ENCODE results near the gene KCNH2.
A peak's percentile ranks its signal among the peaks of the same experiment; 100 is the strongest.

KCNH2 gene

DNA sequence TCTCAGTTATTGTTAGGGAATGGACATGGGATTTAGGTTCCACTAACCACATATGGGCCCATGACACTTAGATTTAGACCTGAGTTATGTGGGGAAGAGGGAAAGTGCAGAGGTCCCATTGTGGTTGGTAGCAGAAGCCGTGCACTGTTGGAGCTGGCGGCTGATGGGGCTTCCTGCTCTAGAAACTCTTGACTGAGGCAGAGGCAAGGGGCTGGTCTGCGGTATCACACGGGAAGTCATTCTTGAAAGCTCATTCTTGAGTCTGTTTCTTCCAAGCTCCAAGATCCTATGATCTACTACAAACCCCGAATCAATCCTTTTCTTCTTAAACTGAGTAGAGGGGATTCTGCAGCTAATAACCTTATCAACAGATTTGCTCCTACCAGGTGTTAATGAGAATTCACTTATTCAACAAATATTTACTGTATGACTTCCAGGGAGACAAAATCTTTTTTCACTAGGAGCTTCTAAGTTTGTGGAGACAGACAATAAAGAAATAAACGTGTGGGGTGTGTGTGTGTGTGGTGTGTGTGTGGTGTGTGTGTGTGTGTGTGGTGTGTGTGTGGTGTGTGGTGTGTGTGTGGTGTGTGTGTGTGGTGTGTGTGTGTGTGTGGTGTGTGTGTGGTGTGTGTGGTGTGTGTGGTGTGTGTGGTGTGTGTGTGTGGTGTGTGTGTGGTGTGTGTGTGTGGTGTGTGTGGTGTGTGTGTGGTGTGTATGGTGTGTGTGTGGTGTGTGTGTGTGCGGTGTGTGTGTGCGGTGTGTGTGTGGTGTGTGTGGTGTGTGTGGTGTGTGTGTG, 68.7 kb downstream of the KCNH2 start:
- TF ChIP-seq CTCF (conservative IDR thresholded peaks at IDR 0.05; ENCODE audit: low read depth, low read length): no peak
- no peak overlapping the region for H3K4me3 ChIP-seq (ENCODE audit: low read length)

DNA sequence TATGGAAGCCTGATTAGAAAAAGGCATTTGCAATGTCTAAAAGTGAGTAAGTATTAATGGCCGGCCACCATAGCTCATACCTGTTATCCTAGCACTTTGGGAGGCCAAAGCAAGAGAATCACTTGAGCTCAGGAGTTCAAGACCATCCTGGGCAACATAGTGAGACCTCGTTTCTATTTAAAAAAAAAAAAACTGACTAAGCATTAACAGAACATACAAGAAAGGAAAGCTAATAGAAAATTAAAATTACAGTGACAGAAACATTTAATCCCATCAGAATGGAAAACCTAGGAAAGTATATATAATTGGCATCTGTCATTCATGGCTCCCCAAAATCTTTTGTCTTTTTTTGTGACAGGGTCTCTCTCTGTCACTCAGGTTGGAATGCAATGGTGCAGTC, 69.9 kb downstream of the KCNH2 start:
- H3K4me3 ChIP-seq (ENCODE audit: low read length): no peak overlapping the region
- TF ChIP-seq CTCF (conservative IDR thresholded peaks at IDR 0.05; ENCODE audit: low read depth, low read length): no peak
- no peak for DNase-seq (ENCODE audit: low read depth)

More for the DNA sequence above, 68.7 kb downstream of the KCNH2 start:
- DNase-seq (ENCODE audit: low read depth): no peak

DNA sequence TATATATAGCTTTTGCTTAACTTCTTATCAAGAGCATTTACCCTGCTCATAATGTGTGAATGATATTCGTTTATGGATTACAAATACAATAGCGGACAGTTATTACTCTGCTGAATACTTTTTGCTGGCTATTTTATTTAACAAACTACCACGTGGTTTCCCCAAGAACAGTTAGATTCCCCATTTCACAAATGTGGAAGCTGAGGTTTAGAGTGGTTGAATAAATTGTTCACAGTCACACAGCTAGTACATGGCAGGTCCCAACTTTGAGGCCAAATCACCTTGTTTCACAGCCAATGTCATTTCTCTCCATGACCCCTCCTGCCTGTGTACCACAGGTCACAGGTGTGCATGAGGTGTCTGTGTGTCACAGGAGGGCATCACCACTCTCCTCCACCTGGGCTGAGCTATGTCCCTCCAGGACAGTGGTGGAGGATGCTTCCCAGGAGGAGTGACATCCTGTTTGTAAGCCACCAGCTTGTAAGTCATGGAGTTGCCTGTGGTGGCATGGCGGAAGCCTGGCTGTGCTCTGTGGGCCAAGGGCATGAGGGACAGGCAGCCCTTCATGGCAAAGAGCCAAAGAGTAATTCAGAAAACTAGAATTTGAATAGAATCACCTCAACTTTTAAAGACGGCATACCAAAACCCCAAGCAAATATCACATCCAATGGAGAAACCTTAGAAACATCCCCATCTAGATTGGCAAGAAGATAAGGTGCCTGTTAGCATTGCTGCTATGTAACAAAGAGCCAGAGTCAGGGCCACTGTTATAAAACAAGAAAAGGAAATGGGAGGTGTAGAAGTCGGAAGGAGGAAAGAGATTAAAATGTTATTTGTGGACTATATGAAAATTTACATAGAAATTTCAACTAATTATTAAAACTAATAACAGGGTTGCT, 73.9 kb downstream of the KCNH2 start:
- no peak for TF ChIP-seq CTCF (conservative IDR thresholded peaks at IDR 0.05; ENCODE audit: low read depth, low read length)

GRCh38 chr7:150903606-150904005, 74.5 kb downstream of the KCNH2 start:
- peak; percentile 81 for DNase-seq (ENCODE audit: low read depth)
- H3K4me3 ChIP-seq (ENCODE audit: low read length): no peak overlapping the region

More for the DNA sequence above, 73.9 kb downstream of the KCNH2 start:
- H3K4me3 ChIP-seq (ENCODE audit: low read length): no peak overlapping the region
- no peak for DNase-seq (ENCODE audit: low read depth)

DNA sequence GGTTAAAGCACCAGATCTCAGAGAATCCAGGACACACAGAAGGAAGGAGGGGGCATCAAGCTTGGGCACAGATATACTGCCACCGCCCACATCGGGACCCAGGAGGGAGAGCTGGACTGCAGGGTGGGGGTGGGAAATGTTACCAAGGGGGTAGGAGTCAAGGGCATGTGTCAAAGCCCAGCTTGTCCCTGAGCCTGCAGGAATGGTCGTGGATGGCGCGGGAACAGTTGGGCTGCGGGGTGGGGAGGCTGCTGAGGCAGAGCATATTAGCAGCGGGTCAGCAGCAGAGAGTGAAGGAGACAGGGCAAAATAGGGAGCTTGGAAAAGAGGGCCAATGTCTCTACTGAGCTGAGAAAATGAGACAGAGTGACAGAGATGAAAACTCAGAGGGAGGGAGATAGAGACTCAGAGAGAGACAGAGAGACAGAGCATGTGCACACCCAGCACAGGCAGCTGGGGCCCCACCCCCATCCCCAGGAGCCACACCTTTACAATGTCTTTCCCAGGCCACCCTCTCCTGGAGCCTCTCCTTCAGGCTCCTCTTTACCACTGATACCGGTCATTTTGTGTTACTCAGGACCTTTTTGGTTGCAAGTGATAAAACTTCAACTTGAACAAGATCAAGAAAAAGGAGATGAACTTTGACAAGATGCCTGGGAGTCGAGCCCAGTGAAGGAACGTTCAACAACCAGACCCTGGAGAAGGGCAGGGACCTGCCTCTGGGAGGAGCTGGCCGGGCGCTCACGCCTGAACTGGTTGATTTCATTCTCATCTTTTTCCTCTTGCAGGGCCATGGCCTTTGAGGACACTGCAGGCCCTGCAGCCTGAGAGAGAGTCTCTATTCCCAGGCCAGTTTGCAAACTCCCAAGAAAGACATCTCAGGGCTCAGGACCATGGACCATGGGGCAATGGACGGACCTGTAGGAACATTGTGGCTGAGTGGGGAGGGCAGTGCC, 75.8 kb downstream of the KCNH2 start:
- TF ChIP-seq CTCF (conservative IDR thresholded peaks at IDR 0.05; ENCODE audit: low read depth, low read length): no peak
- no peak for DNase-seq (ENCODE audit: low read depth)

More at GRCh38 chr7:150903606-150904005, 74.5 kb downstream of the KCNH2 start:
- TF ChIP-seq CTCF (conservative IDR thresholded peaks at IDR 0.05; ENCODE audit: low read depth, low read length): no peak

DNA sequence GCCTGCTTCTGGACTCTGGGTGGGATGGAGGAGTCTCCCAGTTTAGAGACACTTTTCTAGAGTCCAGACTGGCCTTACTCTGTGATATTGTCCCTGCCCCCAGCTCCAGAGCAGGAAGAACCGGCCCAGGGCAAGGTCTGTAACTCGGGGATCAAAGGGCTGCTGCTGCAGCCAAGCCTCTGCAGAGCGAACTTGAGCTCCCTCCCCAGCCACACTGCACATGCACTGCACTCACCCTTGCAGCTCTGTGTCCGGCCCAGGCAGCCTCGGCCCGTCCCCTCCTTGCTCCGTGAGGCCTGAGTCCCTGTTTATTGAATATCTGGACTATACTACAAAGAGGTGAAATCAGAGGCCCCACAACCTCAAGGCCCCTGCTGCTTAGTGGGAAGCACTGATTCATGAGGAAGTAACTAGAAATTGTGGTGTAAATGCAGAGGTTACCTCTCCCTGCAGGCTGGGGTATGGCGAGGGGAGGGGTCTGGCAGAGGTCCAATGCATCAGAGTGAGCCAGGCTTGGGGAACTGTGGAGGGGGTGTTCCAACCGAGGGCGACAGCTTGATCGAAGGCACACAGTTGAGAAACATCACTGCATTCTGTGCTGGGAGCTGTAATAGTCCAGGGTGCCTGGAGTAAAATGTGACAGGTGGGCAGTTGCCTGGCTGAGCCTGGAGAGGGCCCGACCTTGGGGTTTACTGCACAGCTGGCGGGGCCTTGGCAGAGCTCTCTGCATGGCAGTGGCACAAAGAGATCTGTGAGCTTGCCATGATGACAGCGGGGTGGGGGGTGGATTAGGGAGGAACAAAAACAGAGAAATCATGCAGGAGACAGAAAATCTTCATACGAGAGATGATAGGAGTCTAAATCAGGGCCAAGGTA, 76.7 kb downstream of the KCNH2 start:
- no peak for TF ChIP-seq CTCF (conservative IDR thresholded peaks at IDR 0.05; ENCODE audit: low read depth, low read length)
- no peak overlapping the region for H3K4me3 ChIP-seq (ENCODE audit: low read length)
- no peak for DNase-seq (ENCODE audit: low read depth)

More for the DNA sequence above, 75.8 kb downstream of the KCNH2 start:
- no peak overlapping the region for H3K4me3 ChIP-seq (ENCODE audit: low read length)
